ENCODE data around the gene SULT1A1.
"Not testable (repeated sequence)": the region's sequence is repeated elsewhere in the genome, so short reads cannot be mapped to it uniquely, and the experiment has no call there.

The SULT1A1 gene

DNA sequence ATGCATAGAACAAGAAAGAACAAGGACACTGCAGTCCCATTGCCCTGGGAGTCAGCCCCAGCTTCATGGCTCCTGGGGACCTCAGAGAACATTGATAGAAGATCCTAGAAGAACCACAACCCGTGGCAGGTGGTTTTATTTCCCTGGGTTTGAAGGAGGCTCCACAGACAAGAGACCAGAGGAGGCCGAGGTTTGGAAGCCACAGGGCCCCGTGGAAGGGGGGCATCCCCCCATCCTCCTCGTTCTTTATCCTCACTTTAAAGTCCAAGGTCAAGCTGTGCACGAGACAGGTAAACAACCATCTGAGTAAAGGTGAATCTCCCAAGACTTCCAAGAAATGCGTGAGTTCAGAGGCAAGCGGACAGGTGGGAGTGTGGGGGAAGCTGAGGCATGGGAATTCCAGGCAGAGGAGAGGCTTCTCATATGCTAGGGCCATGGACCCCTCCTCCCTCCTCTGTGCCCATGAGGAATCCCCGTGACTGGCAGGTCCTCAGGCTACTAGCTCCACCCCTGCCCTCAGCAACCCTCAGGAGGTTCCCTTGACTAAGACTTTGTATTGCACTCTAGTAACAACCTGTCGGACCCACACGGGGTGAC is 849 bp upstream of the SULT1A1 start:
- H3K4me3 ChIP-seq = no peak overlapping the region
- no peaks in the 10 kb centered on the region for H3K9me3 ChIP-seq (ENCODE audit: low read depth, low read length)
- TF ChIP-seq FOXP2 (optimal IDR thresholded peaks at IDR 0.05; ENCODE audit: control extremely low read depth, extremely low read length, insufficient read depth) = no peak
- TF ChIP-seq POLR2AphosphoS5 (IDR thresholded peaks at IDR 0.05; ENCODE audit: borderline replicate concordance, low read depth, low read length) = no peak
- no peak for TF ChIP-seq EZH2 (IDR thresholded peaks at IDR 0.05)
- no peaks in the 10 kb centered on the region for H3K36me3 ChIP-seq (ENCODE audit: insufficient read depth, low read length)
- H3K9ac ChIP-seq (ENCODE audit: insufficient read length) = no peak overlapping the region
- H3K27ac ChIP-seq = no peak overlapping the region
- no peak for DNase-seq (ENCODE audit: low read depth, low spot score)

DNA sequence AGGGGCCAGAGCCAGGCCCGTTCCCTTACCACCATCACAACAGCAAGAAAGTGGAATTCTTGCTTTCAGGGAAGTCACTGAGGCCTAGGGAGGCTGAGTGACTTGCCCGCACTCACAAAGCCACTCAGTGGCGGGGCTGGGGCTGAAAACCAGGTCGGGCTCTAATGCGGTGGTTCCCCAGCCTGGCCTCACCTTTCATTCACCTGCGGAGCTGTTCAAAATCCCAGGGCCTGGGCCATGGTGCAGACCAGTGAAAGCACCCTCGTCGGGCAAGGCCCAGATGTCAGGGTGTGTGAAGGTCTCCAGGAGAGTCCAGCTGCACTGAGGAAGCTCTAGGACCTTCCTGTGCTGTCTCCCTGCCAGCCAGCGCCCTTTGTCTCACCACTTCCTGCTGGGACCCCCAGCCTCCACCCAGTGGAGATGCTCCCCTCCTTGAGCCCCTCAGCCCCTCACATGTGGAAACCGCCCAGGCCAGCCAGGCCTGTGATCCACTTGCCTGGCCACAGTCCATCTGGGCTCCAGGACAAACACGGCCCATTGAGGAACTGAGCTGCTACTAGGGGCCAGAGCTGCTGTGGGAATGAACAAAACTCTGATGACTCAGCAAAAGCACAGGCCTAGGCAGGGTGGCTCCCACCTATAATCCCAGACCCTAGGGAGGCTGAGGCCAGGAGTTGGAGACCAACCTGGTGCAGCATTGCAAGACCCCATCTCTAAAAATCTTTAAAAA is 812 bp downstream of the SULT1A1 start:
- peak overlapping the region; percentile 26 for H3K9ac ChIP-seq (ENCODE audit: insufficient read length)
- H3K9me3 ChIP-seq (ENCODE audit: low read depth, low read length); H3K36me3 ChIP-seq (ENCODE audit: insufficient read depth, low read length); H3K27ac ChIP-seq; DNase-seq (ENCODE audit: low read depth, low spot score): not testable (repeated sequence)
- H3K4me3 ChIP-seq = peak overlapping the region; percentile 60; the same call in 1 of the 2 replicates

DNA sequence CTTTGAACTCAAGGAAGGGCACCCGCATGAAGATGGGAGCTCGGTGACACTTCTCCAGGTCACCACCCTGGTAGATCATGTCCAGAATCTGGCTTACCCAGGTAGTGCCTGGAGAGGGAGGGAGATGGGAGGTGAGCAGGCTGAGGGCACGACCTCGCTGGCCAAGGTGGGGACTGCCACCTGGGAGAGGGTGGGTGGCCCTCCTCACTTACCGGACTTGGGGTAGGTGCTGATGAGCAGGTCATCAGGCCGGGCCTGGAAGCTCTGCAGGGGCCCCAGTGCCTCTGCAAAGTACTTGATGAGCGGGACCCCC is 1.4 kb downstream of the SULT1A1 start:
- H3K4me3 ChIP-seq; H3K9ac ChIP-seq (ENCODE audit: insufficient read length); H3K36me3 ChIP-seq (ENCODE audit: insufficient read depth, low read length); DNase-seq (ENCODE audit: low read depth, low spot score); H3K9me3 ChIP-seq (ENCODE audit: low read depth, low read length); H3K27ac ChIP-seq: not testable (repeated sequence)

DNA sequence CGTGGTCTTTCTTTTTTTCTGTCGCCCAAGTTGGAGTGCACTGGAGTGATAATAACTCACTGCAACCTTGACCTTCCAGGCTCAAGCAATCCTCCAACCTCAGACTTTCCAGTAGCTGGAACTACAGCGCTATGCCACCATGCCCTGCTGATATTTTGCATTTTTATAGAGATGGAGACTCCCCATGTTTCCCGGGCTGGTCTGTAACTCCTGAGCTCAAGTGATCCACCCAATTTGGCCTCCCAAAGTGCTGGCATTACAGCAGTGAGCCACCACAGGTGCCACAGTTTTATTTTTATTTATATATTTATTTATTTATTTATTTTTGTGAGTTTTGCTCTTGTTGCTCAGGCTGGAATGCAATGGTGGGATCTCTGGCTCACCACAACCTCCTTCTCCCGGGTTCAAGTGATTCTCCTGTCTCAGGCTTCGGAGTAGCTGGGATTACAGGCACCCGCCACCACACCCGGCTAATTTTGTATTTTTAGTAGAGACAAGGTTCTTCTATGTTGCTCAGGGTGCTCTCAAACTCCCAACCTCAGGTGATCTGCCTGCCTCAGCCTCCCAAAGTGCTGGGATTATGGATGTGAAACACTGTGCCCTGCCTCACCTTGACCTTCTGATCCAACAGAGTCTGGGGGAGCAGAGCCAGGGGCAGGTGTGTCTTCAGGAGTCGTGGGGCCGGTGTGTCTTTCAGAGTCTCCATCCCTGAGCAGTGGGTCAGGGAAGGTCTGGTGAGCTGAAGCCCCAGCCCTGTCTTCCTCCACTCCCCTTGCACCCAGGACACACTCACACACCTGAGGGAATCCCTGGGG is 2.0 kb downstream of the SULT1A1 start:
- not testable (repeated sequence) for H3K4me3 ChIP-seq; H3K36me3 ChIP-seq (ENCODE audit: insufficient read depth, low read length)

DNA sequence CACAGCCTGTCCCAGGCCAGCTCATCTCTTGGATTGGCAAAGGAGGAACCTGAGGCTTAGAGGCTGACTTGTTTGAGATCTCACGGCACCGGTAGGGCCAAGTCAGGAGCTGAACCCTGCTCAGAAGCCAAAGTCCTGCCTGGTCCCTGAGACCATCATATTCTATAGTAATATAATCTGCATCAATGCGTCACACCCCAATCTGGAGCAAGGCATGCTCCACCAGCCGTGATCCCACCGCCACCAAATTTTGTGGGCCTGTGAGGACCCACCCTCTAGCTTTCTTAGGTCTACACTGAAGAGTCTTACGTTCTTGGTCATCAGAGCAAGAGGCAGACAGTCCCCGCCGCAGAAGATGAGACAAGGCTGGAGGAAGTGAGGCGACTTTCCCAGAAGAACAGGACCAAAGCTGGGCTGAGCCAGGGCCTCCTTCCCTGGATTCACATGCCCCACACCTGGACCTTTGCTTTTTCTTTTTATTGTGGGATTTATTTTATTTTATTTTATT is 2.7 kb downstream of the SULT1A1 start:
- no peak for TF ChIP-seq EZH2 (IDR thresholded peaks at IDR 0.05)
- TF ChIP-seq POLR2AphosphoS5 (IDR thresholded peaks at IDR 0.05; ENCODE audit: borderline replicate concordance, low read depth, low read length) = no peak
- TF ChIP-seq FOXP2 (optimal IDR thresholded peaks at IDR 0.05; ENCODE audit: control extremely low read depth, extremely low read length, insufficient read depth) = no peak
- no peaks in the 10 kb centered on the region for H3K36me3 ChIP-seq (ENCODE audit: insufficient read depth, low read length)
- no peak overlapping the region for H3K4me3 ChIP-seq
- H3K27ac ChIP-seq = no peak overlapping the region
- no peak overlapping the region for H3K9ac ChIP-seq (ENCODE audit: insufficient read length)
- no peak for DNase-seq (ENCODE audit: low read depth, low spot score)
- no peaks in the 10 kb centered on the region for H3K9me3 ChIP-seq (ENCODE audit: low read depth, low read length)

More for the DNA sequence above, 2.0 kb downstream of the SULT1A1 start:
- H3K27ac ChIP-seq; H3K9ac ChIP-seq (ENCODE audit: insufficient read length); H3K9me3 ChIP-seq (ENCODE audit: low read depth, low read length); DNase-seq (ENCODE audit: low read depth, low spot score): not testable (repeated sequence)

DNA sequence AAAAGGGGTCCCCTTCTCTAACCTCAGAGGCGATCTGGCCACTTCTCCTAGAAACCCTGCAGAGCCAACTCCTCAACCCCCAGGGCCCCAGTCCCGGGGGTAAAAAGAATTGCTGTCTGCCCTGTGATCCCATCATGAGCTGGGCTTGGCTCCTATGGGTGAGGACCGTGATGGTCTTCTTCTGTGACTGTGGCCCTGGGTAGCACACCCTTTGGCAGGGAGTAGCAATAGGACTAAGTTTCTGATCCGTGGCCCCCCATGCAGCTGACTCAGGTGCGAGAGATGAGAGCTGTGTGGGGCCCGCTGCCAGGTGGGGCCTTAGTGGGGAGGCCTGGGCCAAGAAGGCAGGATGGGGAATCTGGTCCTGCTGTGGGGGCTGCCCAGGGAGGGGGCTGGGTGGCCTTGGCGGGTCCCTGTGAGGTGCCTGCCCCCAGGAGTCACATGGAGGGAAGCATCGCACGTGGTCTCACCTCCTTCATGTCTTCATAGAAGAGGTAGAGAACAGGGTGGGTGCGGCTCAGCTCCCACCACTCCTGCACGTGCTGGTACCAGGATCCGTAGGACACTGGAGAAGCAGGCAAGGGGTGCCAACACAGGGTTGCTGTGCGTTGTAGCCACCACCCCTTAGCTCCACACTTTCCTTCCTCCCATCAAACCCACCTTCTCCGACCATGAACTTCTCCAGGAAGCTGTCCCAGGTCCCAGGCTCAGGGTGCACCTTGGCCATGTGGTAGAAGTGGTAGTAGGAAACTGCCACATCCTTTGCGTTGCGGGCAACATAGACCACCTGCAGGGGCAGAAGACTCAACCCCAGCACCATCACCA is 3.3 kb downstream of the SULT1A1 start:
- TF ChIP-seq POLR2AphosphoS5 (IDR thresholded peaks at IDR 0.05; ENCODE audit: borderline replicate concordance, low read depth, low read length) = no peak
- TF ChIP-seq EZH2 (IDR thresholded peaks at IDR 0.05) = no peak
- TF ChIP-seq FOXP2 (optimal IDR thresholded peaks at IDR 0.05; ENCODE audit: control extremely low read depth, extremely low read length, insufficient read depth) = no peak
- Histone ChIP-seq H3K9ac (ENCODE audit: insufficient read length) (no peak overlapping the region), H3K4me3 (no peak overlapping the region), H3K27ac (no peak overlapping the region), H3K9me3 (ENCODE audit: low read depth, low read length) (no peaks in the 10 kb centered on the region), H3K36me3 (ENCODE audit: insufficient read depth, low read length) (no peaks in the 10 kb centered on the region)
- DNase-seq (ENCODE audit: low read depth, low spot score) = no peak

DNA sequence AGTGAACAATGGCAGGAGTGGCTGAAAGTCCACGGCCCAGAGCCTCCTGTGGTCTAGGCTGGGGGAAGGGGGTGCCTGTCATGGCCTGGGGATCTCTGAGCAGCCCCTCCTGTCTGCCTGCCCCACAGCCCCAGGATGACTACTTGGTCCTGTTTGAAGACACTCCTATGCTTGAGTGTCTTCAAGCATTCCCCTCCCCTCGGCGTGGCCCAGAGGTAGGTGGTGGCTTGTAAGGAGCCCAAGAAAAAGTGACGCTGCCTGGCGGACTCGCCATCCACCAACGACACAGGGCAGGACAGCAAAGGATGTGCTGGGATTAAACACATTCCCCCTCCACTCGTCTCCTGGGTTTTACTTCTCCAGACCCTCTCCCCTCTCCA is 5.7 kb downstream of the SULT1A1 start:
- no peak for DNase-seq (ENCODE audit: low read depth, low spot score)
- H3K9me3 ChIP-seq (ENCODE audit: low read depth, low read length) = no peaks in the 10 kb centered on the region
- H3K4me3 ChIP-seq = no peak overlapping the region
- no peak for TF ChIP-seq EZH2 (IDR thresholded peaks at IDR 0.05)
- TF ChIP-seq POLR2AphosphoS5 (IDR thresholded peaks at IDR 0.05; ENCODE audit: borderline replicate concordance, low read depth, low read length) = no peak
- no peak for TF ChIP-seq FOXP2 (optimal IDR thresholded peaks at IDR 0.05; ENCODE audit: control extremely low read depth, extremely low read length, insufficient read depth)
- H3K9ac ChIP-seq (ENCODE audit: insufficient read length) = no peak overlapping the region
- H3K27ac ChIP-seq = no peak overlapping the region
- no peaks in the 10 kb centered on the region for H3K36me3 ChIP-seq (ENCODE audit: insufficient read depth, low read length)

DNA sequence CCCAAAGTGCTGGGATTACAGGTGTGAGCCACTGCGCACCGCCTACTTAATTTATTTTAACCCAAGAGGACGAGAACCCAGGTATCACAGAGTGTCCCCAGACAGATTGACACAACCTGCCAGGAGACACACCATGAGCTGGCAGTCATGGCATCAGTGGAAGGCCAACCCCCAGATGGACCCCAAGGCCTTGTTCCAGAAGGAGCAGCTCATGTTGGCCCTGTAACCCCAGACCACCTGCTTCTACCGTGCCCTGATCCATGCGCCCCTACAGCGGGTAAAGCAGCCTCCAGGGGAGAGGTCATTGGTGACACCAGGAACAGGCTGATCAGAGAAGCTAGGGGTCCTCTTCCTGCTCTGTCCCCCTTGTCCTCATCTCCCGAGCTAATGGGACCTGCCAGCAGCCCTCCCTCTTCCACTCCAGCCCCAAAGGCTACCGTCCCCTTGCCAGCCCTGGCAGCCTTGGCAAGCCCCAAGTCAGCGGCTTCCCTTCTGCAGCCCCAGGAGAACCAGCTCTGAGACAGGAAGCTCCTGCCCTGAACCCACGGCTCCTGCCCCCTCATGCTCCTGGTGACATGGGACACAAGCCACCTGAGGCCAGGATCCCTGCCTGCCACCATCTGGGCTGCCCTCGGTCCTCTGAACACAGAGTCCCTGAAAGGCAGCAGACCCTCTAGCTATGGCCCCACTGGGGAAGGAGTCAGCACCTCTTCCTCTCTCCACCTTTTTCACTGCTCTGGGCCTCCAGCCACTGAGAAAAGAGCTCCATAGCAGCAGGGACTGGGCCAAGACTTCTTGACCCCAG is 6.3 kb downstream of the SULT1A1 start:
- H3K9ac ChIP-seq (ENCODE audit: insufficient read length) = no peak overlapping the region
- no peak for TF ChIP-seq FOXP2 (optimal IDR thresholded peaks at IDR 0.05; ENCODE audit: control extremely low read depth, extremely low read length, insufficient read depth)
- TF ChIP-seq EZH2 (IDR thresholded peaks at IDR 0.05) = no peak
- TF ChIP-seq POLR2AphosphoS5 (IDR thresholded peaks at IDR 0.05; ENCODE audit: borderline replicate concordance, low read depth, low read length) = no peak
- H3K4me3 ChIP-seq = no peak overlapping the region
- no peaks in the 10 kb centered on the region for H3K9me3 ChIP-seq (ENCODE audit: low read depth, low read length)
- no peak for DNase-seq (ENCODE audit: low read depth, low spot score)
- H3K27ac ChIP-seq = no peak overlapping the region
- H3K36me3 ChIP-seq (ENCODE audit: insufficient read depth, low read length) = no peaks in the 10 kb centered on the region
